Caki2 (cell line): ENCODE data around the gene XPA. TPM values are rescaled to one million over a fixed set of nuclear protein-coding genes. Genes with fewer than 3 reads are reported as not detected.
"Not testable (repeated sequence)": the region's sequence is repeated elsewhere in the genome, so short reads cannot be mapped to it uniquely, and the experiment has no call there.

Experiments used
- DNase-seq: peaks from one replicate; pipeline ENCODE4 v3.0.0-alpha.2; 2015; ENCODE audit warnings: low read depth
- in situ Hi-C: cut with HindIII; loops from 2 replicates; pipeline ENCODE4 v1.10.0; 2016; ENCODE audit warnings: low sequenced_read_pairs, low pct_unique_long_range_greater_than_20kb, mixed read lengths
- total RNA-seq: library from RNA; depleted of rRNA; stranded (reverse); fragments of >200 nt; shearing (Covaris generic); gene quantifications from 2 replicates; pipeline ENCODE4 v1.2.3, GENCODE V29; 2014; ENCODE audit warnings: low replicate concordance; rRNA removed

The XPA gene
- 0.81 and 7.7 TPM in 2 replicates for total RNA-seq

- peak; percentile 87 for DNase-seq
- in situ Hi-C loops, result no loop called here
Observed at GRCh38 chr9:97696803-97697601, at the start of gene XPA. Gene XPA, minus strand, starts transcription at chr9:97697340. Its CDS starts 48 bp downstream, at chr9:97697292.

GRCh38 chr9:97744710-97745708 lies 47.9 kb upstream of the XPA start:
- in situ Hi-C loops, result no loop called here
- peak; percentile 6 for DNase-seq

- in situ Hi-C loops, DNase-seq: not testable (repeated sequence)
Observed at GRCh38 chr9:97744025-97744424, 46.9 kb upstream of the XPA start.

GRCh38 chr9:97742545-97742944 lies 45.4 kb upstream of the XPA start:
- in situ Hi-C loops, result no loop called here

GRCh38 chr9:97741947-97742346 lies 44.8 kb upstream of the XPA start:
- DNase-seq, result no peak
- in situ Hi-C loops, result no loop called here

More at GRCh38 chr9:97742545-97742944, 45.4 kb upstream of the XPA start:
- no peak for DNase-seq

GRCh38 chr9:97740848-97741821 lies 44.0 kb upstream of the XPA start:
- no peak for DNase-seq
- in situ Hi-C loops, result no loop called here

- DNase-seq, result no peak
- in situ Hi-C loops, result no loop called here
Observed at GRCh38 chr9:97737429-97737828, 40.3 kb upstream of the XPA start.

- no peak for DNase-seq
- in situ Hi-C loops, result no loop called here
Observed at GRCh38 chr9:97735070-97735600, 38.0 kb upstream of the XPA start.

- no peak for DNase-seq
- in situ Hi-C loops, result no loop called here
Observed at GRCh38 chr9:97726716-97727115, 29.6 kb upstream of the XPA start.

- in situ Hi-C loops, result no loop called here
- DNase-seq, result no peak
Observed at GRCh38 chr9:97723819-97724218, 26.7 kb upstream of the XPA start.

- in situ Hi-C loops, result no loop called here
Observed at GRCh38 chr9:97722331-97722730, 25.2 kb upstream of the XPA start.

GRCh38 chr9:97721396-97721795 lies 24.3 kb upstream of the XPA start:
- DNase-seq, result no peak
- in situ Hi-C loops, result no loop called here

More at GRCh38 chr9:97722331-97722730, 25.2 kb upstream of the XPA start:
- no peak for DNase-seq

- in situ Hi-C loops, result no loop called here
- no peak for DNase-seq
Observed at GRCh38 chr9:97717866-97718265, 20.7 kb upstream of the XPA start.

GRCh38 chr9:97714435-97714834 lies 17.3 kb upstream of the XPA start:
- peak; percentile 80 for DNase-seq
- in situ Hi-C loops, result no loop called here

- in situ Hi-C loops, result no loop called here
- DNase-seq, result no peak
Observed at GRCh38 chr9:97711223-97711626, 14.1 kb upstream of the XPA start.

- in situ Hi-C loops, result no loop called here
- DNase-seq, result peak; percentile 64
Observed at GRCh38 chr9:97710356-97711222, 13.4 kb upstream of the XPA start.

- in situ Hi-C loops, result no loop called here
- DNase-seq, result no peak
Observed at GRCh38 chr9:97706246-97706645, 9.1 kb upstream of the XPA start.
